Hepatocyte (in vitro differentiated cells): Measurements from ENCODE around the gene ADAMTS14.

ENCODE experiments used
- CTCF ChIP-seq: fragments of 200-600 bp; sonication (generic); IDR thresholded peaks from 2 replicates; pipeline ENCODE4 v1.5.1; 2016; ENCODE audit warnings: antibody characterized with exemption, mild to moderate bottlenecking; ENCODE audit not compliant: poor library complexity
- EZH2 ChIP-seq: fragments of 200-600 bp; sonication (generic); IDR thresholded peaks from 2 replicates; pipeline ENCODE4 v1.6.1; 2016; ENCODE audit warnings: antibody characterized with exemption, mild to moderate bottlenecking, borderline replicate concordance

DNA sequence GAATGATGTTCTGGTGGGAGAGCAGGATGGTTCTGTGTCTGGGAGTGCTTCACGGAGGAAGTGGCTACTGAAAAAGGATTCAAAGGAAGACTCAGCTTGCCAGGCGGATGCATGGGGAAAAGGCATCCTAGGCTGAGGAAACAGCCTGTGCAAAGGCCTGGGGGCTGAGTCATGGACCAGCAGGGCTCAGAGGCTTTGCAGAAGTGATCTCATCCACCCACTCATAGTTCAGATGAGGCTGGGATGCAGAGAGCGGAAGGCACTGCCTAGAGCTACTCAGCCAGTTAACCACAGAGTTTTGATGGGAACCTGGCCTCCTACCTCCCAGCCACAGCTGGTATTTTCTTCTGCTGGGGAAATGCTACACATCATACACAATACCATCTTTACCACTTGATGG lies 15.8 kb upstream of the ADAMTS14 start:
- TF ChIP-seq CTCF (no peak), EZH2 (no peak)
